Measurements from ENCODE around the gene MRO.
"Not testable (repeated sequence)": the region's sequence is repeated elsewhere in the genome, so short reads cannot be mapped to it uniquely, and the experiment has no call there.

The MRO gene

GRCh38 chr18:50793641-50794565 lies 25.9 kb downstream of the MRO start:
- DNase-seq (ENCODE audit: low spot score) (no peak), FAIRE-seq (no peak)

DNA sequence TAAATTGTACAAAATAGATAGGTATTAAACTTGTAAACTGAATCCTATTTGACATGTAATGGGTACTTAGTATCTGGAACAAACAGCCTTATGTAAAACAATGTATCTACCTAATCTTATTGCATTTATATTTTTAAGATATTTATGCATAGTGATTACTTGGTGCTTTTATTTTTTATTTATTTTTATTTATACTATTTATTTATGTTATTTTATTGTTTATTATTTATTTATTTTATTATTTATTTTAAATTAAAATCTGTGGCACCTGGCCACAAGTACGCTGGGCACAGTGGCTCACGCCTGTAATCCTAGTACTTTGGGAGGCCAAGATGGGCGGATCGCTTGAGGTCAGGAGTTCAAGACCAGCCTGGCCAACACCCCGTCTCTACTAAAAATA lies 26.9 kb downstream of the MRO start:
- DNase-seq (ENCODE audit: low spot score) (no peak), FAIRE-seq (no peak)

- DNase-seq (ENCODE audit: low spot score) (no peak), FAIRE-seq (no peak)
These were observed 28.0 kb downstream of the MRO start for GRCh38 chr18:50791599-50792438.

- FAIRE-seq: no peak
- no peak for DNase-seq (ENCODE audit: low spot score)
These were observed 28.9 kb downstream of the MRO start for GRCh38 chr18:50790948-50791347.

DNA sequence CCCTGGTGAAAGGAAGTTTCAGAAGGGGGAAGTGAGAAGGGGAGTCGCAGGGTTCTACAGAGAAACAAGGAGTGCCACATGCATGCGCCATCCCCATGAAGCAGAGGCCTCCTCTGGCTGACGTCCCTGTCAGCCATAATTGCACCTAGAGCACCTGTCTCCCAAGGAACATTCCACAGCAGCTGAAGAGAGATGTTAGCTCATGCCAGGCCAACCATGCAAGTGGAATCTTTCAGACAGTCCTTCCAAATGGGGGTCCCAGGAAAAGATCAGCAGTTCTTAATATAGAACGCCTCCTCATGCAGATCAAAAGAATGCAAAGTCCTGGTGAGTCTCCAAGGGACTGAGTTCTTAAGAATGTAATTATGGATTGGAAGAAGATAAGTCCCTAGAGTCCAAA lies 29.6 kb downstream of the MRO start:
- DNase-seq (ENCODE audit: low spot score) (no peak), FAIRE-seq (no peak)

- DNase-seq (ENCODE audit: low spot score) (no peak), FAIRE-seq (no peak)
These were observed 31.5 kb downstream of the MRO start for GRCh38 chr18:50788284-50788683.

- DNase-seq (ENCODE audit: low spot score) (no peak), FAIRE-seq (no peak)
These were observed 33.0 kb downstream of the MRO start for GRCh38 chr18:50786864-50787263.

GRCh38 chr18:50783553-50783952 lies 36.3 kb downstream of the MRO start:
- DNase-seq (ENCODE audit: low spot score): no peak
- FAIRE-seq: no peak

DNA sequence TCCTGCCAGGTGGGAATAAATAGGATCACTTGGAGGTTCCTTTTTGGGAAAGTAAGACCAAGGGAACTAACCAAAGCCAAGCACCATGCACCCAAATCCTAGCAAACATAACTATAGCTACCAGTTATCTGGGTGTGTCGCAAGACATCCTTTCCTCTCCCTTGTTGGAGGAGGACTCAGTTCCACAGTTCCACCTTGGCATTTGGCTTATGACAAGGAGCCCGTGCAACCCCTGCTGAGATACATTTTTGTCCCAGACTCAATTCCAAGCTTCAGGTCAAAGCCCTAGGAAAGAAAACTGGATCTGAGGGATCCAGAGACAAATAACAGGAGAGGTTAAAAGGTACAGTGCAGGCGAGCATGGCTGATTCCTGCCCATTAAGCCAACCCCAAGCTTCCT lies 40.8 kb downstream of the MRO start:
- DNase-seq (ENCODE audit: low spot score); FAIRE-seq: not testable (repeated sequence)

GRCh38 chr18:50776383-50776782 lies 43.4 kb downstream of the MRO start:
- DNase-seq (ENCODE audit: low spot score) (no peak), FAIRE-seq (no peak)

DNA sequence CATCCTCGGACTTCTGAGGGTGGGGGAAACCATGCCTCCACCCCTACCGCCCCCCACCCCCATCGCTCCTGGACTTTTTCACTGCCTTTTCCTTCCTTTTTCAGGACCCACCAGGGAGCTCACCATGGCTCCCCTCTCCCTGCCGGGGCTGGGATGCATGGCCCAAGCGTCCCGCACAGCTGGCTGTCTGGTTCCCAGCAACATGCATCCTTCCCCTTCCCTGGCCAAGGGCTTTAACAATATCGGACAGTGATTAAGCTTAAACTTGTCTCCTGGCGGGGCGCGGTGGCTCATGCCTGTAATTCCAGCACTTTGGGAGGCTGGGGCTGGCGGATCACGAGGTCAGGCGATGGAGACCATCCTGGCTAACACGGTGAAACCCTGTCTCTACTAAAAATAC lies 44.1 kb downstream of the MRO start:
- no peak for FAIRE-seq

GRCh38 chr18:50775207-50775606 lies 44.6 kb downstream of the MRO start:
- DNase-seq (ENCODE audit: low spot score) (no peak), FAIRE-seq (no peak)

More for the DNA sequence above, 44.1 kb downstream of the MRO start:
- no peak for DNase-seq (ENCODE audit: low spot score)

- DNase-seq (ENCODE audit: low spot score): no peak
- FAIRE-seq: no peak
These were observed 50.4 kb downstream of the MRO start for GRCh38 chr18:50769463-50769862.

GRCh38 chr18:50757358-50757757 lies 62.5 kb downstream of the MRO start:
- FAIRE-seq: no peak
- no peak for DNase-seq (ENCODE audit: low spot score)

GRCh38 chr18:50754297-50754696 lies 65.5 kb downstream of the MRO start:
- DNase-seq (ENCODE audit: low spot score) (no peak), FAIRE-seq (no peak)

DNA sequence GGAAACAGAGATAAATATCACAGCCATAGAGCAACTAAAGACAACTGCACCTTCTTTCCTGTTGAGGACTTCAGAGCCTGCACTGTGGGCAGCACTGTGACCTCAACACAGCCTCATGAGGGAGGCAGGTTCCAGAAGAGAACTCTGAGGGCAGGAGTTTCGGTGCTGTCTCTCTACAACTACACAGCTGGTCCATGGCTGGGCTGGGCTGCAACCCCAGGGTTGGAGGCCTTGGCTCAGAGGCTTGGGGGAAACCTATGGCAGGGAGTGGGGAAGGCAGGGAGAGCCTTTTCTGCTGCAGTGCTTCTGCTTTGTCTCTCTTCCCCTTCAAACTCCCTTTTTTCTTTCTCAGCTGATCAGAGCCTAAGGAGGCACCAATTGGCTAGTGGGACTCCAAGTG lies 66.5 kb downstream of the MRO start:
- DNase-seq (ENCODE audit: low spot score) (no peak), FAIRE-seq (no peak)

DNA sequence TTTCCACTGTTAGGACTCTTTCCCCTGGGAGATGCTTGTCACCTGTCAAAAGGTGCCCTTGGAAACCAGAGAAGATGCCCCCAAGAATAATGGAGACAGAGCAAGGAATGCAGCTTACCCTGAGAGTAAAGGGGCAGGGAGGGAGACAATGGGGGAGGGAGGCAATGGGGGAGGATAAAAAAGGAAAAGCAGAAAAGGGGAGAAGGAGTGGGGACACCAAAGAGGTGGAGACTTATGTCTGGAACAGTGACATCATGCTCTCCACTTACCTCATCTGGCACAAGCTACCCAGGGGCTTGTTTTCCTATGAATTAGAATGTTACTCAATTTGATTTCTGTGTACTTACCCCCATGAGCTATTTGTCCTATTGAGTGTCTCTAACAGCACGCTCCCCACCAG lies 67.9 kb downstream of the MRO start:
- DNase-seq (ENCODE audit: low spot score): no peak
- no peak for FAIRE-seq

- no peak for DNase-seq (ENCODE audit: low spot score)
These were observed 68.3 kb downstream of the MRO start for GRCh38 chr18:50751490-50751889.

GRCh38 chr18:50750546-50750945 lies 69.3 kb downstream of the MRO start:
- FAIRE-seq: no peak
- DNase-seq (ENCODE audit: low spot score): no peak

More at GRCh38 chr18:50751490-50751889, 68.3 kb downstream of the MRO start:
- FAIRE-seq: no peak

DNA sequence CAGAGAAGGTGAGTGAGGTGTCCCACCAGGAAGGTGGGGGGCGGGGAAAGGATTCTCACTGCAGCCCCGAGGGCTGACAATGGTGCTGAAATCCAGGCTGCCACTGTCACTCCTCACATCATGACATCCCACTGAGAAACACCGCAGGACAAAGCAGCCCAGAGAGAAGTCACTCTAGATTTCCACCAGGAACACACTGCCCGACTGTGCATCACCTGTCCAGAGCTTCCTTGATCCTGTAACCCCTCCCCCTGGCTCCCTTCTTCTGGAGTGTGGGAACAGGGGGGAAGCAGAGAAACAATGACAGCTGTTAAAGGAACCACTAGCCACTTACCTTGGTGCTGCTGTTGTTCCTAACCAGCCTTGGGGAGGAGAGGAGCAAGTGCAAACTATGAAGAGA lies 69.9 kb downstream of the MRO start:
- no peak for DNase-seq (ENCODE audit: low spot score)
- no peak for FAIRE-seq

- DNase-seq (ENCODE audit: low spot score): no peak
- FAIRE-seq: no peak
These were observed 70.4 kb downstream of the MRO start for GRCh38 chr18:50749421-50749820.

All from RCC 7860 (cell line).